Keratinocyte (primary cell): ENCODE data around the gene CALCR. TPM values are rescaled to one million over a fixed set of nuclear protein-coding genes. Genes with fewer than 3 reads are reported as not detected.

Experiments used
- DNase-seq: peaks from one replicate; pipeline ENCODE4 v3.0.0-alpha.2; 2011; ENCODE audit warnings: low read depth, missing footprints, low spot score
- FAIRE-seq: peaks from 2 replicates; lab custom pipeline; 2011; peaks lifted over from hg19 to GRCh38; lab: Jason Lieb, UNC
- H2AFZ ChIP-seq: 2 replicates; pipeline ENCODE4 v1.6.0; 2012; ENCODE audit warnings: low read length, control low read depth, inconsistent platforms; ENCODE audit not compliant: control insufficient read depth
- H3K27ac ChIP-seq: 2 replicates; pipeline ENCODE4 v1.5.1; 2011; ENCODE audit warnings: low read length; ENCODE audit not compliant: control insufficient read depth, insufficient read depth
- H3K27me3 ChIP-seq: 3 replicates; pipeline ENCODE4 v1.6.0; 2011; ENCODE audit warnings: low read length; ENCODE audit not compliant: control insufficient read depth, insufficient read depth; ENCODE audit errors: extremely low read depth
- H3K36me3 ChIP-seq, 2 experiments: 2 replicates in 1 of 2; 3 replicates in 1 of 2; pipeline ENCODE4 v1.5.1; 2011; ENCODE audit warnings: low read length in 2 of 2, mild to moderate bottlenecking in 1 of 2; ENCODE audit not compliant: control insufficient read depth in 2 of 2, insufficient read depth in 2 of 2; ENCODE audit errors: extremely low read depth in 1 of 2
- H3K4me1 ChIP-seq: 3 replicates; pipeline ENCODE4 v1.5.1; 2011; ENCODE audit warnings: low read length; ENCODE audit not compliant: control insufficient read depth, insufficient read depth; ENCODE audit errors: extremely low read depth
- H3K4me2 ChIP-seq: 3 replicates; pipeline ENCODE4 v1.6.0; 2011; ENCODE audit warnings: low read depth, low read length; ENCODE audit not compliant: control insufficient read depth, insufficient read depth; ENCODE audit errors: extremely low read depth
- H3K4me3 ChIP-seq, 3 experiments: fragments of 200-600 bp in 1 of 3; sonication (generic) in 1 of 3; 2 replicates in 2 of 3; 3 replicates in 1 of 3; pipeline ENCODE4 v1.5.1; 2011 to 2016; ENCODE audit warnings: low read length in 3 of 3, mild to moderate bottlenecking in 3 of 3, control low read depth in 2 of 3, inconsistent platforms in 1 of 3, low read depth in 1 of 3, mixed read lengths in 1 of 3, mixed run types in 1 of 3, moderate library complexity in 1 of 3; ENCODE audit not compliant: control insufficient read depth in 2 of 3, insufficient read depth in 2 of 3; ENCODE audit errors: extremely low read depth in 1 of 3
- H3K79me2 ChIP-seq: 2 replicates; pipeline ENCODE4 v1.6.0; 2012; ENCODE audit warnings: low read length; ENCODE audit not compliant: control insufficient read depth, insufficient read depth
- H3K9ac ChIP-seq: 3 replicates; pipeline ENCODE4 v1.6.0; 2011; ENCODE audit warnings: low read length; ENCODE audit not compliant: control insufficient read depth, insufficient read depth; ENCODE audit errors: extremely low read depth
- H3K9me1 ChIP-seq: 3 replicates; pipeline ENCODE4 v1.6.0; 2011; ENCODE audit warnings: low read length; ENCODE audit not compliant: control insufficient read depth, insufficient read depth; ENCODE audit errors: extremely low read depth
- H3K9me3 ChIP-seq: 2 replicates; pipeline ENCODE4 v1.5.1; 2012; ENCODE audit warnings: low read depth, low read length; ENCODE audit not compliant: control insufficient read depth
- H4K20me1 ChIP-seq: 3 replicates; pipeline ENCODE4 v1.6.0; 2011; ENCODE audit warnings: low read length; ENCODE audit not compliant: control insufficient read depth, insufficient read depth; ENCODE audit errors: extremely low read depth
- EZH2 ChIP-seq: IDR thresholded peaks from one replicate; pipeline ENCODE4 v1.6.1; 2012; ENCODE audit warnings: inconsistent platforms, mild to moderate bottlenecking, low read length, moderate library complexity
- dilution Hi-C: fragments of 300-500 bp; cut with MboI; formaldehyde crosslinking; loops from one replicate; pipeline ENCODE4 v1.7.0; 2020; ENCODE audit warnings: low sequenced_read_pairs; ENCODE audit not compliant: extremely low pct_ligation_motif_present
- polyA plus RNA-seq, 5 experiments: library from polyadenylated mRNA; depleted of rRNA in 3 of 5; stranded (reverse) in 3 of 5; stranded (forward) in 1 of 5; unstranded in 1 of 5; fragments of >200 nt; gene quantifications; 1 replicate in 1 of 5; 2 replicates in 3 of 5; 3 replicates in 1 of 5; pipeline versions ENCODE4 v1.2.1 to v1.2.3, GENCODE V29; 2011 to 2012; ENCODE audit warnings: missing spikeins in 2 of 5, low read depth in 1 of 5, low replicate concordance in 1 of 5
- TF ChIP-seq, protein P1 (sequence below), 3 experiments: IDR thresholded peaks in 1 of 3; conservative IDR thresholded peaks in 1 of 3; optimal IDR thresholded peaks in 1 of 3; 2 replicates in 2 of 3; 3 replicates in 1 of 3; pipeline versions ENCODE3 to v1.5.1; 2011; ENCODE audit warnings: low read length in 3 of 3, mild to moderate bottlenecking in 3 of 3, moderate library complexity in 2 of 3, control low read depth in 1 of 3, inconsistent platforms in 1 of 3; ENCODE audit not compliant: insufficient read depth in 2 of 3; ENCODE audit errors: extremely low read depth in 1 of 3

CALCR gene
- polyA plus RNA-seq, 1 donor (not counting 4 experiments of a cell fraction or from before 2014, with no cell fraction given): not detected

DNA sequence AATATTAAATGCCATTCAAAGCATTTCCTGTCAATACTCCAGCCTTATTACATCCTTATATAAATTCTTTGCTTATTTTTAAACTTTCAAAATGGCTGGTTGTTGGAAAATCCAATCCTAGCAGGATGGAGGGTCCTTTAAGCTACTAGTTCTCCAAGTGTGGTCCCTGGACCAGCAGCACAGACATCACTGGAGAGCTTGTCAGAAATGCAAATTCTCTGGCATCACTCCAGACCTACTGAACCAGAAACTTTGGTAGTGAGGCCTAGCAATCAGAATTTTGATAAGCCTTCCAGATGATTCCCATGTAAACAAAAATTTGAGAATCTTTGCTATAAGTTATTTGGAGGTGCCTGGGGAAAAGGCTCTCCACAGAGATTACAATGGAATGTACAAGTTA is 43.8 kb downstream of the CALCR start:
- dilution Hi-C loops: loop anchor here (25.0 kb wide), 1 partner anchor 93 kb away; no protein-coding TSS in a partner anchor
- no peak for DNase-seq

DNA sequence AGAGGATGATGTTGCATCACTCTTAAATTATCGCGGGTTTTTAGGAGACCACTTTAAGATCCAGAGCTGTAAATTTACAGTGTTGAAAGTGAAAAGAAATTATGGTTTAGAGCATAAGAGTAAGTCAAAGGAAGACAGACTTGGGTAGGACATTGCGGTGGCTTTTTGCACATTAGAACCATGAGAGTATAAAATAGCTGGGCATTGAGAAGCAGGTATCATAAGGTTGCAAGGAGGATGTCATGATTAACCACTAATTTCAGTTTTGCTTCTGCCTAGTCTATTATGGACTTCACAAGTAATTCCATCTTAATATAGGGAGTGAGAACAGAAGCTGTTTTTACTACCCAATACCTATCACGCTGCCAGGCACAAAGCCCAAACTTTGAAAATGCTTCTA is 57.7 kb downstream of the CALCR start:
- no peaks in the 10 kb centered on the region for H3K36me3 ChIP-seq
- H3K27ac ChIP-seq: no peak overlapping the region
- no peaks in the 10 kb centered on the region for H3K79me2 ChIP-seq
- dilution Hi-C loops: no loop called here
- no peaks in the 10 kb centered on the region for H3K27me3 ChIP-seq
- H3K4me2 ChIP-seq: no peak overlapping the region
- no peak overlapping the region for H3K9ac ChIP-seq
- DNase-seq (no peak), FAIRE-seq (no peak)
- no peak overlapping the region for H3K4me3 ChIP-seq
- no peaks in the 10 kb centered on the region for H4K20me1 ChIP-seq
- TF ChIP-seq, protein P1, sequence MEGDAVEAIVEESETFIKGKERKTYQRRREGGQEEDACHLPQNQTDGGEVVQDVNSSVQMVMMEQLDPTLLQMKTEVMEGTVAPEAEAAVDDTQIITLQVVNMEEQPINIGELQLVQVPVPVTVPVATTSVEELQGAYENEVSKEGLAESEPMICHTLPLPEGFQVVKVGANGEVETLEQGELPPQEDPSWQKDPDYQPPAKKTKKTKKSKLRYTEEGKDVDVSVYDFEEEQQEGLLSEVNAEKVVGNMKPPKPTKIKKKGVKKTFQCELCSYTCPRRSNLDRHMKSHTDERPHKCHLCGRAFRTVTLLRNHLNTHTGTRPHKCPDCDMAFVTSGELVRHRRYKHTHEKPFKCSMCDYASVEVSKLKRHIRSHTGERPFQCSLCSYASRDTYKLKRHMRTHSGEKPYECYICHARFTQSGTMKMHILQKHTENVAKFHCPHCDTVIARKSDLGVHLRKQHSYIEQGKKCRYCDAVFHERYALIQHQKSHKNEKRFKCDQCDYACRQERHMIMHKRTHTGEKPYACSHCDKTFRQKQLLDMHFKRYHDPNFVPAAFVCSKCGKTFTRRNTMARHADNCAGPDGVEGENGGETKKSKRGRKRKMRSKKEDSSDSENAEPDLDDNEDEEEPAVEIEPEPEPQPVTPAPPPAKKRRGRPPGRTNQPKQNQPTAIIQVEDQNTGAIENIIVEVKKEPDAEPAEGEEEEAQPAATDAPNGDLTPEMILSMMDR (optimal IDR thresholded peaks at IDR 0.05 in 1 of 3, IDR thresholded peaks at IDR 0.05 in 1 of 3, conservative IDR thresholded peaks at IDR 0.05 in 1 of 3; ENCODE audit: extremely low read depth in 1 of 3, insufficient read depth in 2 of 3, low read length in 3 of 3): no peak
- TF ChIP-seq EZH2: no peak
- no peak overlapping the region for H2AFZ ChIP-seq
- no peaks in the 10 kb centered on the region for H3K4me1 ChIP-seq
- H3K9me3 ChIP-seq: no peaks in the 10 kb centered on the region
- H3K9me1 ChIP-seq: no peaks in the 10 kb centered on the region

More for the DNA sequence above, 43.8 kb downstream of the CALCR start:
- no peaks in the 10 kb centered on the region for H3K9me3 ChIP-seq
- no peak for FAIRE-seq
- no peaks in the 10 kb centered on the region for H3K27me3 ChIP-seq
- no peak overlapping the region for H3K4me3 ChIP-seq
- H3K9ac ChIP-seq: no peak overlapping the region
- no peaks in the 10 kb centered on the region for H3K79me2 ChIP-seq
- H3K27ac ChIP-seq: no peak overlapping the region
- H3K4me2 ChIP-seq: no peak overlapping the region
- no peak for TF ChIP-seq EZH2
- TF ChIP-seq, protein P1 (optimal IDR thresholded peaks at IDR 0.05 in 1 of 3, IDR thresholded peaks at IDR 0.05 in 1 of 3, conservative IDR thresholded peaks at IDR 0.05 in 1 of 3; ENCODE audit: extremely low read depth in 1 of 3, insufficient read depth in 2 of 3, low read length in 3 of 3): no peak
- no peaks in the 10 kb centered on the region for H3K4me1 ChIP-seq
- H3K36me3 ChIP-seq: no peaks in the 10 kb centered on the region
- H2AFZ ChIP-seq: no peak overlapping the region
- no peaks in the 10 kb centered on the region for H3K9me1 ChIP-seq
- H4K20me1 ChIP-seq: no peaks in the 10 kb centered on the region
